GM10266 (cell line): ENCODE results near the gene IMMP2L.

Source experiments
- DNase-seq: peaks from one replicate; pipeline ENCODE4 v3.0.0; 2012; ENCODE audit errors: extremely low spot score
- TF ChIP-seq, protein P1 (sequence below): IDR thresholded peaks from 2 replicates; pipeline ENCODE4 v1.5.1; 2012; ENCODE audit warnings: mild to moderate bottlenecking, low read depth; ENCODE audit not compliant: control insufficient read depth, insufficient read depth; ENCODE audit errors: missing control alignments

IMMP2L gene

DNA sequence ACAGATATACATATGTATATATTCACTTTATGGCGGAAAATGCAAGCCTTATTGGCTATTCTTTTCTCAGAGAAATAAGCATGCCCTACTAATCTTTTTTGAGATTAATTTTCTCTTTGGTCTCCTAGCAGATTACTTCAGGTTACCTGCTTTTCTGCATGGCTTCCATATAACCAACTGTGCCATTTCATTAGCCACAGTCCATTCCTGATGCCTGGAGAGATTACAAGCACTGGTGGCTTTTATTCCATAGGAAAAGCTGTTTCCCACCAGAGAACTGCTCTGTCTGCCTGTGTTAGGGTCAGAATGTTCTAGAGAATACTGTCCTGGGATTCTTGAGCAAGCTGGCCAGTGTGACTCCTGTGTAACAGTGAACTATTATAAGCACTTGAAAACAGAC, 411.6 kb downstream of the IMMP2L start:
- TF ChIP-seq, protein P1, sequence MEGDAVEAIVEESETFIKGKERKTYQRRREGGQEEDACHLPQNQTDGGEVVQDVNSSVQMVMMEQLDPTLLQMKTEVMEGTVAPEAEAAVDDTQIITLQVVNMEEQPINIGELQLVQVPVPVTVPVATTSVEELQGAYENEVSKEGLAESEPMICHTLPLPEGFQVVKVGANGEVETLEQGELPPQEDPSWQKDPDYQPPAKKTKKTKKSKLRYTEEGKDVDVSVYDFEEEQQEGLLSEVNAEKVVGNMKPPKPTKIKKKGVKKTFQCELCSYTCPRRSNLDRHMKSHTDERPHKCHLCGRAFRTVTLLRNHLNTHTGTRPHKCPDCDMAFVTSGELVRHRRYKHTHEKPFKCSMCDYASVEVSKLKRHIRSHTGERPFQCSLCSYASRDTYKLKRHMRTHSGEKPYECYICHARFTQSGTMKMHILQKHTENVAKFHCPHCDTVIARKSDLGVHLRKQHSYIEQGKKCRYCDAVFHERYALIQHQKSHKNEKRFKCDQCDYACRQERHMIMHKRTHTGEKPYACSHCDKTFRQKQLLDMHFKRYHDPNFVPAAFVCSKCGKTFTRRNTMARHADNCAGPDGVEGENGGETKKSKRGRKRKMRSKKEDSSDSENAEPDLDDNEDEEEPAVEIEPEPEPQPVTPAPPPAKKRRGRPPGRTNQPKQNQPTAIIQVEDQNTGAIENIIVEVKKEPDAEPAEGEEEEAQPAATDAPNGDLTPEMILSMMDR = no peak

DNA sequence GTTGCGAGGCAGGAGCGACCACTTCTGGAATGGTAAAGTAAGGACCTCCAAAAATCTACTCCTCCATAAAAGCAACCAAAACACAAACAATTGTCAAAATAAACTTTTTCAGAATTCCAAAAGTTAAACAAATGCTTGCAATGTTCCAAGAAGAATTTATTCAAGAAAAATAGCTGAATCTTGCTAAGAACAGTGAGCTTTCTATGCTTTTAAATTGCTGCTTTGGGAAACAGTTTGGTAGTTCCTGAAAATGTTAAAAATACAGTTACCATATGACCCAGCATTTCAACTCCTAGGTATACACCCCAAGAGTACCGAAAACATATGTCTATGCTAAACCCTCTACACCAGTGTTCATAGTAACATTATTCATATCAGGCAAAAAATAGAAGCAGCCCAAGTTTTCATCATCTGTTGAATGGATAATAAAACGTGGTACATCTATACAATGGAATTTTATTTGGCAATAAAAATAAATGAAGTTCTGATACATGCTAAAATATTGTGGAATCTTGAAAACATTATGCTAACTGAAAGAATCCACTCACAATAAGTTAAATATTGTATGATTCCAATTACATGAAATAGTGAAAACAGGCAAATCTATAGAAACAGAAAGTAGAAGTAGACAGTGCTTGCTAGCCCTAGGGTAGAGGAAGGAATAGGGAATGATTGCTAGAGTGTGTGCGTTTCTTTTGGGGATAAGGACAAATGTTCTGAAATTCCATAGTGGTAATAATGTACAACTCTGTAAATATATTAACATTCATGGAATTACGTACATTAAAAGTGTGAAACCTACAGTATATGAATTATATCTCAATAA, 414.4 kb downstream of the IMMP2L start:
- TF ChIP-seq, protein P1 = no peak
- DNase-seq = no peak

More for the DNA sequence above, 411.6 kb downstream of the IMMP2L start:
- DNase-seq = no peak

DNA sequence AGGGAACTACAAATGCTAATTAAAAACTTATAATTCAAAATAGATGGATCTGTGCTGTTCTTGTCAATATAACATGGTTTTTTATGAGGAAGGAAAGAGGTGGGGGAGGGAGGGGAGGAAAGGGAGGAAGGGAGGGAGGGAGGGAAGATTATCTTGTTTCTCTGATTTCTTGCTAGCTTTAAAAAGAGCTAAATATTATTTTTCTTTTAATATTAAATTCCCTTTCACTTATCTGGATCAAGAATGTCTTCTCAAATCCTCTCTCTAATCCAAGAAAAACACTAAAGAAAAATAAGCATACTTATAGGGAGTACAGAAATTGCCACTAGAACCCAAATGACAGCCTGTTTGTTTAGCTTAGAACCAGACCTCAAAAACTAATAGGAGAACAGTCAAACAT, 416.2 kb downstream of the IMMP2L start:
- no peak for DNase-seq
- TF ChIP-seq, protein P1 = no peak

DNA sequence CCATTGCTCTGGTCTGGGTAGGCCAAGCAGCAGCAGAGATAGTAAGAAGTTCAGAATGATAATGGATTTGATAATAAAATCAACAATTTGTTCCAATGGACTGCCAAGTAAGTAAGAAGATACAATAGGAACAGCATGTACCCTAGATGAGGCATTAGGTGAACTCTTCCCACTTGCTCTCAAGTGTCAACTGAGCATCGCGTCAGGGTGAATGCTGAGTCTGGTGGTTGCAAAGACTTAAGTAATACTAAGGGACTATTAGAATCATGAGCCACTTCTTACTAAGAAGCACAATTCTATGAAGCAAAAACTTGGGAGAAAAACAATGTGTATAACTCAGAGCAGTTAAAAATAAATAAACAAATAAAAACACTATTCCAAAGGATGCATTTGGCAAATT, 416.8 kb downstream of the IMMP2L start:
- TF ChIP-seq, protein P1 = no peak
- no peak for DNase-seq

DNA sequence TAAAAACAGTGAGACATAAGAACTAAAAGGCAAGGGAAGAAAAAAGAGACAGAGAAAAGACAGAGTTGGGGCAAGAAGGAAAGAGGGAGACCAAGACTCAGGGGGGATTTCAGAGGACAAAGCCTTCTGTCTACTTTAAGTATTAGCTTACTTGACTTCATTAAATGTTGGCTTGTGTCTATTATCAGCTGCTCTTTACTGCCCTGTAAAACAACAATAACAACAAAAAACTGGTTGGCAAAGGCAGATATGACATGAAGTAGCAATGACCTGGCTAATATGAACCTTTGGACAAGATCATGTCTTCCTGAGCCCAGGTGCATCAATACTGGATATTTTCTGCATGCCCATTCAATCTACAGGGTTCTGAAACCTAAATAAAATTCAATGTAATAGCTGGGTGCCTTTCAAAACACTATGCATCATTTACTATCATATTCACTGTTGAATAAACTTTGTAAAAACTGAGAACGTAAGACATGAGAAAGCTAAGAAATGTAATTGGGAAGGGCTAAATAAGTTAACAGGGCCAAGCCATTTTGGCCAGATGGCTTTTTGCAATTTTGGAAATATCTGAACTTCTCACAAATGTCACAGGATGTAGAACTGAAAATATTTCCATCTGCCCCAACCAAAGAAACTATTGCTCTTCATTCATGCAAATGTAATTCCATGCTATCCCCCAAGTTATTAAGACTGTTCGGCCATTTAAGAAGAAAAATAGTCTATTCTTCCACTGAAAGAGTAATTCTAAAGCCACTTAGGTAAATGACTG, 422.0 kb downstream of the IMMP2L start:
- TF ChIP-seq, protein P1 = no peak
- DNase-seq = no peak

DNA sequence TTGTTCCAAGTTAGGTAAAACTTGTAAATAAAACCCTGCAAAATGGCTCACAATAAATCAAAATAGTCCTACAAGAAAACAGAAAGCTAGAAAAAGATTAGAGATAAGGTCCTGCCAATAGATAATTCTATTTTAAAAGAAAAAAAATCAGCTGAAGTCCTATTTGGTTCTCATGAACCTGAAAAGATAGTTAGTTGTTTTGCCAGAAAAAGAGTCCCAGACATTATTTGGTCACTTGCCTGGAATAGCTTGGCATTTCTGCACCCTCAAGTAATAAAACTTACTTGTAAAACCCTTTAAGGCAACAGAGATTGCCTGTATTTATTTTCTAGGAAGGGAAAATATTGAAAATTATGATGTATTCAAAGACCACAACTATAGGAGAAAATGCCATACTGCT, 423.7 kb downstream of the IMMP2L start:
- DNase-seq = no peak
- TF ChIP-seq, protein P1 = no peak

DNA sequence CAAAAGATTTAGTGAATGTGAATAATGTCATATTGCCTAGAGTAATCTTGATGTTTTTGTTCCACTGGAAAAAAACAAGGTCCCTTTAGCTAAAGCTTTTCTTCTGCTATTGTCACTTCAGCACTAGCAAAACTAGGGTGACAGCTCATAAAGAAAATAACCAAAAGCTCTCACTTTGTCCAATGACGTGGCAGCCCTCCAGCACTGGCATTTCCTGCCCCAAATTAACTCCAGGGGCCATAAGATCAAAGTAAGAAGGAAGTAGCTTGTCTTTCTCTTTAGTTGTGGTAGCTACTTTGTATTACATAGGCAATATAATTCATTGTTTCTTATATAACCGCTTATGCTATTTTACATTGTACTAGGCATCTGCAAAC, 424.1 kb downstream of the IMMP2L start:
- peak; percentile 20 for DNase-seq
- TF ChIP-seq, protein P1 = no peak
